Measurements from ENCODE around the gene ALDH1L2.

DNA sequence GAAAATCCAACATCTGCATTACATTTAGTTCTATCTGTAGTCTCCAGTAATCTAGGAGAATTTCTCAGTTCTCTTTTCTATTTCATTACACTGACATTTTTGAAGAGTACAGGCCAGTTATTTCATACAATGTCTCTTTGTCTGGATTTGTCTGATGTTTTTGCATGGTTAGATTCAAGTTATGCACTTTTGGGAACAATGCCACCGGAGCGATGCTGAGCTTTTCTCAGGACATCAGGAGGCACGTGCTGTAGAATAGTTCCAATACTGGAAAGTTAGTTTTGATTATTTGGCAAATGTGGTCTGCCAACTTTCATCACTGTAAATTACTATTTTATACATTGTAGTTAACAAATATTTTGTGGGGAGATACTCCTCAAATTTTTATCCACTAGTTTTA, 43.1 kb downstream of the ALDH1L2 start:
- TF ChIP-seq, protein P1, sequence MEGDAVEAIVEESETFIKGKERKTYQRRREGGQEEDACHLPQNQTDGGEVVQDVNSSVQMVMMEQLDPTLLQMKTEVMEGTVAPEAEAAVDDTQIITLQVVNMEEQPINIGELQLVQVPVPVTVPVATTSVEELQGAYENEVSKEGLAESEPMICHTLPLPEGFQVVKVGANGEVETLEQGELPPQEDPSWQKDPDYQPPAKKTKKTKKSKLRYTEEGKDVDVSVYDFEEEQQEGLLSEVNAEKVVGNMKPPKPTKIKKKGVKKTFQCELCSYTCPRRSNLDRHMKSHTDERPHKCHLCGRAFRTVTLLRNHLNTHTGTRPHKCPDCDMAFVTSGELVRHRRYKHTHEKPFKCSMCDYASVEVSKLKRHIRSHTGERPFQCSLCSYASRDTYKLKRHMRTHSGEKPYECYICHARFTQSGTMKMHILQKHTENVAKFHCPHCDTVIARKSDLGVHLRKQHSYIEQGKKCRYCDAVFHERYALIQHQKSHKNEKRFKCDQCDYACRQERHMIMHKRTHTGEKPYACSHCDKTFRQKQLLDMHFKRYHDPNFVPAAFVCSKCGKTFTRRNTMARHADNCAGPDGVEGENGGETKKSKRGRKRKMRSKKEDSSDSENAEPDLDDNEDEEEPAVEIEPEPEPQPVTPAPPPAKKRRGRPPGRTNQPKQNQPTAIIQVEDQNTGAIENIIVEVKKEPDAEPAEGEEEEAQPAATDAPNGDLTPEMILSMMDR (IDR thresholded peaks at IDR 0.05): no peak
- TF ChIP-seq POLR2A (IDR thresholded peaks at IDR 0.05) (no peak), POLR2AphosphoS5 (IDR thresholded peaks at IDR 0.05) (no peak), EP300 (IDR thresholded peaks at IDR 0.05) (no peak)

Measured in upper lobe of left lung (tissue), 4 donors.